T follicular helper cell (primary cell): ENCODE data around the gene FSTL5.

Experiments
- DNase-seq: peaks from one replicate; pipeline ENCODE4 v3.0.0-alpha.2; 2020; ENCODE audit warnings: low read depth

The FSTL5 gene

DNA sequence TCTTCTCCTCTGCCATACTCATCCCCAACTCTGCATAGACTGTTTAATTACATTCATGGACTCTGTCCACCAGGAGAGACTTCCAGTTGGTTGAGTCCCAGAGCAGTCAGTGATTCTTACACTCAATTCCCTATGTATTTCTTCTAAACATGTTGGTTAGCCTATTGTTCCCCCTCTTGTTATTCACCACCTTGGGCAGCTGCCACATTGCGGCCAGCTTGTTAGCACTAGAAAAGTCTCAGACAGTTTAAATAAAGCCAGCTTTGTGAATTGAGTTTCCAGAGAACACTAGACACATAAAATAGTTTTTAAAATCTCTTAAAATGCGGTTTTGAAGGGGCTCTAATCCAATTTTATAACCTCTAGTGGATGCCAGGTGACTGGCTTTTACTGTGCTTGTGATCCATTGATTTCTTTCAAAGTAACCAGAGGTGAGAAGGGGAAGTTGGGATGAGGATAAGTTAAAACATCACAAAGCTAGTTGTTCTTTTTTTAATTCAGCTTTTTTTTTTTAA is 827.7 kb downstream of the FSTL5 start:
- DNase-seq = no peak
